ENCODE results near the gene NBPF19.
"Not testable (repeated sequence)": the region's sequence is repeated elsewhere in the genome, so short reads cannot be mapped to it uniquely, and the experiment has no call there.

NBPF19 gene, protein sequence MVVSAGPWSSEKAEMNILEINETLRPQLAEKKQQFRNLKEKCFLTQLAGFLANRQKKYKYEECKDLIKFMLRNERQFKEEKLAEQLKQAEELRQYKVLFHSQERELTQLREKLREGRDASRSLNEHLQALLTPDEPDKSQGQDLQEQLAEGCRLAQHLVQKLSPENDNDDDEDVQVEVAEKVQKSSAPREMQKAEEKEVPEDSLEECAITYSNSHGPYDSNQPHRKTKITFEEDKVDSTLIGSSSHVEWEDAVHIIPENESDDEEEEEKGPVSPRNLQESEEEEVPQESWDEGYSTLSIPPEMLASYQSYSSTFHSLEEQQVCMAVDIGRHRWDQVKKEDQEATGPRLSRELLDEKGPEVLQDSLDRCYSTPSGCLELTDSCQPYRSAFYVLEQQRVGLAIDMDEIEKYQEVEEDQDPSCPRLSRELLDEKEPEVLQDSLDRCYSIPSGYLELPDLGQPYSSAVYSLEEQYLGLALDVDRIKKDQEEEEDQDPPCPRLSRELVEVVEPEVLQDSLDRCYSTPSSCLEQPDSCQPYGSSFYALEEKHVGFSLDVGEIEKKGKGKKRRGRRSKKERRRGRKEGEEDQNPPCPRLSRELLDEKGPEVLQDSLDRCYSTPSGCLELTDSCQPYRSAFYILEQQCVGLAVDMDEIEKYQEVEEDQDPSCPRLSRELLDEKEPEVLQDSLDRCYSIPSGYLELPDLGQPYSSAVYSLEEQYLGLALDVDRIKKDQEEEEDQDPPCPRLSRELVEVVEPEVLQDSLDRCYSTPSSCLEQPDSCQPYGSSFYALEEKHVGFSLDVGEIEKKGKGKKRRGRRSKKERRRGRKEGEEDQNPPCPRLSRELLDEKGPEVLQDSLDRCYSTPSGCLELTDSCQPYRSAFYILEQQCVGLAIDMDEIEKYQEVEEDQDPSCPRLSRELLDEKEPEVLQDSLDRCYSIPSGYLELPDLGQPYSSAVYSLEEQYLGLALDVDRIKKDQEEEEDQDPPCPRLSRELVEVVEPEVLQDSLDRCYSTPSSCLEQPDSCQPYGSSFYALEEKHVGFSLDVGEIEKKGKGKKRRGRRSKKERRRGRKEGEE (N-terminal part only)

GRCh38 chr1:149474745-149475144 is at the start of gene NBPF19:
TSS of gene NBPF19 (plus strand) at chr1:149475045. CDS start at chr1:149475933, 888 bp downstream.
- DNase-seq = not testable (repeated sequence)

GRCh38 chr1:149428317-149428716 is 46.5 kb upstream of the NBPF19 start:
- not testable (repeated sequence) for DNase-seq

GRCh38 chr1:149445451-149445850 is 29.4 kb upstream of the NBPF19 start:
- DNase-seq = not testable (repeated sequence)

GRCh38 chr1:149452196-149452595 is 22.6 kb upstream of the NBPF19 start:
- not testable (repeated sequence) for DNase-seq

GRCh38 chr1:149452652-149453051 is 22.2 kb upstream of the NBPF19 start:
- not testable (repeated sequence) for DNase-seq

- DNase-seq = not testable (repeated sequence)
Observed at GRCh38 chr1:149558350-149558825, 83.5 kb downstream of the NBPF19 start.

GRCh38 chr1:149561806-149562205 is 87.0 kb downstream of the NBPF19 start:
- not testable (repeated sequence) for DNase-seq

DNA sequence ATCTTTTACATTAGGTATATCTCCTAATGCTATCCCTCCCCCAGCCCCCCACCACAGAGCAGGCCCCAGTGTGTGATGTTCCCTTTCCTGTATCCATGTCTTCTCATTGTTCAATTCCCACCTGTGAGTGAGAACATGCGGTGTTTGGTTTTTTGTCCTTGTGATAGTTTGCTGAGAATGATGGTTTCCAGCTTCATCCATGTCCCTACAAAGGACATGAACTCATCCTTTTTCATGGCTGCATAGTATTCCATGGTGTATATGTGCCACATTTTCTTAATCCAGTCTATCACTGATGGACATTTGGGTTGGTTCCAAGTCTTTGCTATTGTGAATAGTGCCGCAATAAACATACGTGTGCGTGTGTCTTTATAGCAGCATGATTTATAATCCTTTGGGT is 90.6 kb downstream of the NBPF19 start:
- not testable (repeated sequence) for DNase-seq

GRCh38 chr1:149572763-149573162 is 97.9 kb downstream of the NBPF19 start:
- not testable (repeated sequence) for DNase-seq

GRCh38 chr1:149585592-149585991 is 110.7 kb downstream of the NBPF19 start:
- not testable (repeated sequence) for DNase-seq
